Loucy (cell line): ENCODE measurements around the gene ATP8A1.

ENCODE experiments used
- H2AFZ ChIP-seq: fragments of 200-600 bp; sonication (generic); 2 replicates; pipeline ENCODE4 v1.6.0; 2016; ENCODE audit warnings: antibody characterized with exemption, mild to moderate bottlenecking, low read length, moderate library complexity
- H3F3A ChIP-seq: fragments of 200-600 bp; 2 replicates; pipeline ENCODE4 v1.6.0; 2016; ENCODE audit warnings: antibody characterized with exemption, low read depth, mild to moderate bottlenecking
- H3K27me3 ChIP-seq: fragments of 200-600 bp; sonication (generic); 2 replicates; pipeline ENCODE4 v1.6.1; 2014; ENCODE audit warnings: low read length, mild to moderate bottlenecking; ENCODE audit not compliant: insufficient read depth, poor library complexity, severe bottlenecking
- H3K36me3 ChIP-seq: fragments of 200-600 bp; sonication (generic); 2 replicates; pipeline ENCODE4 v1.6.1; 2016; ENCODE audit warnings: low read length; ENCODE audit not compliant: insufficient read depth
- H3K4me1 ChIP-seq: fragments of 200-600 bp; sonication (generic); 2 replicates; pipeline ENCODE4 v1.5.1; 2014; ENCODE audit warnings: low read length, mild to moderate bottlenecking; ENCODE audit not compliant: insufficient read depth, poor library complexity, severe bottlenecking
- H3K4me2 ChIP-seq: fragments of 200-600 bp; sonication (generic); 2 replicates; pipeline ENCODE4 v1.6.0; 2014; ENCODE audit warnings: antibody characterized with exemption, low read length, low read depth, mild to moderate bottlenecking; ENCODE audit not compliant: poor library complexity, severe bottlenecking
- H3K4me3 ChIP-seq: fragments of 200-600 bp; sonication (generic); 2 replicates; pipeline ENCODE4 v1.5.1; 2014; ENCODE audit warnings: low read length, mild to moderate bottlenecking, mixed read lengths; ENCODE audit not compliant: poor library complexity, severe bottlenecking
- H3K79me2 ChIP-seq: fragments of 200-600 bp; sonication (generic); 2 replicates; pipeline ENCODE4 v1.6.1; 2014; ENCODE audit warnings: low read length; ENCODE audit not compliant: insufficient read depth
- H3K9ac ChIP-seq: fragments of 200-600 bp; sonication (generic); 2 replicates; pipeline ENCODE4 v1.6.0; 2014; ENCODE audit warnings: mild to moderate bottlenecking, low read depth, low read length, moderate library complexity; ENCODE audit not compliant: poor library complexity, severe bottlenecking
- H3K9me2 ChIP-seq: fragments of 200-600 bp; sonication (generic); replicated peaks from 2 replicates; pipeline ENCODE4 v1.6.1; 2016; ENCODE audit warnings: low read depth, low read length, mixed read lengths
- H3K9me3 ChIP-seq: fragments of 200-600 bp; sonication (generic); 2 replicates; pipeline ENCODE4 v1.6.1; 2014; ENCODE audit warnings: mild to moderate bottlenecking, antibody characterized with exemption, low read length, low read depth; ENCODE audit not compliant: insufficient read depth
- H4K20me1 ChIP-seq: fragments of 200-600 bp; sonication (generic); 2 replicates; pipeline ENCODE4 v1.6.0; 2014; ENCODE audit warnings: antibody characterized with exemption, low read length, mild to moderate bottlenecking; ENCODE audit not compliant: insufficient read depth, poor library complexity, severe bottlenecking
- EZH2phosphoT487 ChIP-seq: fragments of 200-600 bp; IDR thresholded peaks from 2 replicates; pipeline ENCODE4 v1.6.1; 2018; ENCODE audit warnings: antibody characterized with exemption, mild to moderate bottlenecking, moderate library complexity, borderline replicate concordance
- TF ChIP-seq, protein P1 (sequence below): fragments of 200-600 bp; sonication (generic); conservative IDR thresholded peaks from 2 replicates; pipeline ENCODE4 v1.5.1; 2014; ENCODE audit warnings: mild to moderate bottlenecking, antibody characterized with exemption, low read length

Gene ATP8A1

DNA sequence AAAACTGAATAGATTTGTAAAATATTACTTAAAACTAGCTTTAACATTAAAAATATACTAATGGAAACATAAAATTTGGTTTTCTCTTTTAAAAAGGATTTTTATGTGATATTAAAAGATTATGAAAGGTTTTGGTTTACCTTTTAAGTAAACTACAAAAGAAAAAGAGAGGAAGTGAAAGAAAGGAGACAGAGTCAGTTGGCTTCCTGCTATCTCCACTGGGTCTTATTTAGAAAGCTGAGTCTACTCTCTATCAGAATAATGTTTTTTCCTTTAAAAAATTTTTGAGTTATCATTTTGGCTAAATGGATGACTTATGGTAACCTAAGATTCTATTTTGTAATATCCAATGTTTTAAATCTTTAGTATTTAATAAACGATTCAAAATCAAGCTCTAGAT, 21.6 kb upstream of the ATP8A1 start:
- Histone ChIP-seq H3F3A (no peaks in the 10 kb centered on the region), H3K4me3 (no peak overlapping the region), H4K20me1 (no peaks in the 10 kb centered on the region), H3K36me3 (no peaks in the 10 kb centered on the region), H3K79me2 (no peaks in the 10 kb centered on the region), H3K9me3 (no peaks in the 10 kb centered on the region), H3K4me2 (peak overlapping the region; percentile 29), H3K4me1 (peaks cover 6% of the 10 kb centered on the region), H3K9me2 (no peaks in the 10 kb centered on the region), H2AFZ (0 out of 2 replicates have a peak overlapping the region, but pooled peaks have one; percentile 52), H3K27me3 (no peaks in the 10 kb centered on the region), H3K9ac (no peak overlapping the region)
- no peak for TF ChIP-seq EZH2phosphoT487
- TF ChIP-seq, protein P1, sequence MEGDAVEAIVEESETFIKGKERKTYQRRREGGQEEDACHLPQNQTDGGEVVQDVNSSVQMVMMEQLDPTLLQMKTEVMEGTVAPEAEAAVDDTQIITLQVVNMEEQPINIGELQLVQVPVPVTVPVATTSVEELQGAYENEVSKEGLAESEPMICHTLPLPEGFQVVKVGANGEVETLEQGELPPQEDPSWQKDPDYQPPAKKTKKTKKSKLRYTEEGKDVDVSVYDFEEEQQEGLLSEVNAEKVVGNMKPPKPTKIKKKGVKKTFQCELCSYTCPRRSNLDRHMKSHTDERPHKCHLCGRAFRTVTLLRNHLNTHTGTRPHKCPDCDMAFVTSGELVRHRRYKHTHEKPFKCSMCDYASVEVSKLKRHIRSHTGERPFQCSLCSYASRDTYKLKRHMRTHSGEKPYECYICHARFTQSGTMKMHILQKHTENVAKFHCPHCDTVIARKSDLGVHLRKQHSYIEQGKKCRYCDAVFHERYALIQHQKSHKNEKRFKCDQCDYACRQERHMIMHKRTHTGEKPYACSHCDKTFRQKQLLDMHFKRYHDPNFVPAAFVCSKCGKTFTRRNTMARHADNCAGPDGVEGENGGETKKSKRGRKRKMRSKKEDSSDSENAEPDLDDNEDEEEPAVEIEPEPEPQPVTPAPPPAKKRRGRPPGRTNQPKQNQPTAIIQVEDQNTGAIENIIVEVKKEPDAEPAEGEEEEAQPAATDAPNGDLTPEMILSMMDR = no peak

GRCh38 chr4:42676066-42676951, 19.4 kb upstream of the ATP8A1 start:
- H3K4me2 ChIP-seq = no peak overlapping the region
- no peak overlapping the region for H3K4me3 ChIP-seq
- no peaks in the 10 kb centered on the region for H3K27me3 ChIP-seq
- no peak overlapping the region for H2AFZ ChIP-seq
- no peaks in the 10 kb centered on the region for H3K9me3 ChIP-seq
- H3F3A ChIP-seq = no peaks in the 10 kb centered on the region
- H3K9ac ChIP-seq = no peak overlapping the region
- no peak for TF ChIP-seq EZH2phosphoT487
- TF ChIP-seq, protein P1 = no peak
- no peaks in the 10 kb centered on the region for H3K36me3 ChIP-seq
- no peaks in the 10 kb centered on the region for H4K20me1 ChIP-seq
- peaks cover 21% of the 10 kb centered on the region for H3K4me1 ChIP-seq
- H3K9me2 ChIP-seq = no peaks in the 10 kb centered on the region
- no peaks in the 10 kb centered on the region for H3K79me2 ChIP-seq

DNA sequence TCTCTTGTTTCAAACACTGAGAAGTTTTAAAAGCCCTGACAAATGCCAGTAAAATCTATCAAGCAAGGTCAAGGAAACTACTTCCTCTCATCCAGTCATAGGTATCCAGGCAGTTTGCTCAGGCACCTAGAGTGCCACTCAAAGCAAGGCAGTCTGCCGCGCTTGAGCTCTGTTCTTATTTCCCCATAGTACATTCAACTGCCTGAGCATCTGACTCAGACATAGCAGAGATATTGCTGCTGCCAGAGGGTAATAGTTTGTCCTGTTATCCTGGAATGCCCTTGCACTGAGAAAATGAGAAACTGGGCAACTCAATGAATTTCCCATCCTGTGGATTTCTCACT, 16.1 kb upstream of the ATP8A1 start:
- H3K27me3 ChIP-seq = no peaks in the 10 kb centered on the region
- H2AFZ ChIP-seq = peak overlapping the region; percentile 45; the same call in 1 of the 2 replicates
- no peaks in the 10 kb centered on the region for H3K79me2 ChIP-seq
- H3F3A ChIP-seq = no peaks in the 10 kb centered on the region
- no peaks in the 10 kb centered on the region for H3K36me3 ChIP-seq
- TF ChIP-seq EZH2phosphoT487 = no peak
- TF ChIP-seq, protein P1 = no peak
- no peaks in the 10 kb centered on the region for H3K9me2 ChIP-seq
- no peaks in the 10 kb centered on the region for H4K20me1 ChIP-seq
- no peak overlapping the region for H3K4me2 ChIP-seq
- no peak overlapping the region for H3K4me3 ChIP-seq
- H3K9ac ChIP-seq = no peak overlapping the region
- H3K9me3 ChIP-seq = no peaks in the 10 kb centered on the region
- H3K4me1 ChIP-seq = peaks cover 30% of the 10 kb centered on the region
